ENCODE measurements around the gene H2BK1.

H2BK1 gene

DNA sequence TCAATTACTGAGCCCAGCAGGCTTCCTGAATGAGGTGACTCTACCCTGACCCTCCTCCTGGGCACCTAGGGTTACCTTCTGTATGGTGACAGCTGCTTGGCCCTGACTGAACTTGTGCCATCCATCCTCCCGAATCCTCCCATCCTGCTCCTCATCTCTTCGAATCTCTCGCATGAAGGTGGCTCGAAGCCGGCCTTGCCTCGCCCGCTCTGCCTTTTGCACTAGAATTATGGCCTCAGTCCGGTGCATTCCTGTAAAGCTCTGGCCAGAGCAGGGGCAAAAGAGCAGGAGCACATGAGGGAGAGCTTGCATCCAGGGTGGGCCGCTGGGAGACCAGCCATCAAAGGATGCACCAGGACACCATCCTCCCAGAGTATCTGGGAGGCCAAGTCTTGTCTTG is 7.5 kb downstream of the H2BK1 start:
- no peak for DNase-seq (ENCODE audit: low read depth)

DNA sequence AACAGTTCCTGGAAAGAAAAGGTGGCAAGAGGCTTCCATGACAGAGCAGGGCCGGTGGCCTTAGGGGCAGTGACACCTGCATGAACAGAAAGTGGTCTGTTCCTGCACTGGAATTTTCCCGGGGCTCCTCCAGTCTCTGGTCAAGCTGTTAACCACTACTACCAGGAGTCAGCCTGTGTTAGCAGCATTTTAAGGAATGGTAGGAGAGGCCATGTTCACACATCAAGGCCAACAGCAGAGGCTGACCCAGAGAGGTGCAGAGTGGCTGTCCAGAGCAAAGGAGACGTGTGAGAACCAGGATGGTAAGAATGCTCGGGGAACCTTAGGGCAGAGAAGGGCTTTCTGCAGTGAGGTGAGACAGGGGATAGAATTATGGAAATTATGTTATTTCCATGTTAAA is 8.5 kb downstream of the H2BK1 start:
- no peak for DNase-seq (ENCODE audit: low read depth)

DNA sequence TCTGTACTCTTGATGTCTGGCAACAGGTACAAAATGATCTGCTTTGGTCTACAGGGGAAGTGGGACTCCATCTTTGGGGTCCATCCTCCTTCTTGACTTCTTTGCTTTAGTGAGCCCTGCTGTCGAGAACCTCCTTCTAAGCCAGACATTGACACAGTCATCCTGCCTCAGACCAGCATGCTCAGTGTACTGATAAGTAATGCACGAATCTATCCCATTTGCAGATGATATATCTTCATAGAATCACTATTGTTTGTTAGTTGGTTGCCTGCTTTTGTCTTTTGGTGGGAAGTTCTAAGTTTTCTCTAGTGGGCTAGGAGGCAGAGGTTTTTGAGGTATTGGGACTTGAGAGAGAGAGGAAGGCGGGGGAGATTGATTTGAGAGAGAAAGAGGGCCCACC is 8.9 kb downstream of the H2BK1 start:
- no peak for DNase-seq (ENCODE audit: low read depth)

GRCh38 chr7:151198945-151199848 is 11.1 kb downstream of the H2BK1 start:
- no peak for DNase-seq (ENCODE audit: low read depth)

GRCh38 chr7:151197932-151198331 is 12.4 kb downstream of the H2BK1 start:
- DNase-seq (ENCODE audit: low read depth) = no peak

GRCh38 chr7:151195616-151196450 is 14.5 kb downstream of the H2BK1 start:
- DNase-seq (ENCODE audit: low read depth) = no peak

- no peak for DNase-seq (ENCODE audit: low read depth)
Measured at GRCh38 chr7:151194188-151194587, 16.1 kb downstream of the H2BK1 start.

- DNase-seq (ENCODE audit: low read depth) = no peak
Measured at GRCh38 chr7:151193203-151193978, 16.9 kb downstream of the H2BK1 start.

GRCh38 chr7:151192002-151192539 is 18.2 kb downstream of the H2BK1 start:
- no peak for DNase-seq (ENCODE audit: low read depth)

GRCh38 chr7:151191544-151191943 is 18.7 kb downstream of the H2BK1 start:
- DNase-seq (ENCODE audit: low read depth) = no peak

GRCh38 chr7:151189038-151189437 is 21.2 kb downstream of the H2BK1 start:
- DNase-seq (ENCODE audit: low read depth) = no peak

DNA sequence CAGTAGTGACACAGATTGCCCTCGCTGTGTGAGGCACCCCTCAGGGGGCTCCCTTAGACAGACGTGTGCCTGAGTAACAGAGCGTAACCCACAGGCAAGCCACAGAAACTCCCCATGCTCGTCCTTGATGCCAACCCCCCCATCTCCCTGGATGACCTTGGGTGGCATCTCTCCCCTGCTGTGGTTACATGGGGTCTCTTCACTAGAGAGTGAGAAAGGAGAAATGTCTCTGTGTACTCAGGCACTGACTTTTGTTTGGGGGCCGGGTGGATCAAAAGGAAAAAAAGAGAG is 22.1 kb downstream of the H2BK1 start:
- no peak for DNase-seq (ENCODE audit: low read depth)

GRCh38 chr7:151187409-151188251 is 22.7 kb downstream of the H2BK1 start:
- no peak for DNase-seq (ENCODE audit: low read depth)

- DNase-seq (ENCODE audit: low read depth) = no peak
Measured at GRCh38 chr7:151186640-151187408, 23.5 kb downstream of the H2BK1 start, which contains the start of gene ASB10. Gene ASB10 (minus strand): TSS chr7:151187250. CDS start chr7:151187130, 120 bp downstream.

DNA sequence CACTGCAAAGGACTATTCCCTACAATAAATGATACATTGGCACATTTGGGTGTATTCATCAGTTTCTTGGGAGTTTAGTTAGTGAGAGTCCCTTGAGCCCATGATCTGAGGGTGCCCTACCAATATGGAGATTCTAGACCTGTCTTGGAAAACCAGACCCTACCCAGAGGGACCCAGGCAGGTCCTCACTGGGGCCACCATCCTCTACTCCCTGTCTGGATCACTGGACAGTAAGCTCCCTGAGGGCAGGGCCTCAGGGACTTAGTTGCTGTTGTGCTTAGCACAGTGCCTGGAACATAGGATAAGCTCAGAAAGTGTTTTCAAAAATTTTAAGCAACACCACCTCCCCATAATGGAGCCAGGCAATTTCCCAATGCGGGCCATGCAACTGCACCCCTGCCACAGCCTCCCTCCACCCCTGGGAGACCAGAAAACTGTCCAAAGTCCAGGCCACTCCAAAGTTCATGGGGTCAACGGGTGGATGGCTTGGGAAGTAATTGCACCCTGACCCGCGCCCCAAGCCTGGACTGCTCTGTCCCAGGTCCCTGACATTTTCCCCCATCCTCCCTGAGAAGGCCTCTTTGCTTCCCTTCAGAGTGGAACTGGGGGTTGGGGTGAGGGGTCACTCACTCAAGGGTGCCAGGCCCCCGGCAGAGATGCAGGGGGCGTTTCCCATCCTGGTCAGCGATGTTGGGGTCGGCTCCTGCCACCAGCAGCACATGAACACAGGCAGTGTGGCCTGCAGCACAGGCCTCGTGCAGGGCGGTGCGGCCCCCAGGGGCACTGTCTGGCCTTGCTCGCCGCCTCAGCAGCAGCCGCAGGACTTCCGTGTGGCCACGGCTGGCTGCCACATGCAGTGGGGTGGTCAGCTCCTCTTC is 24.3 kb downstream of the H2BK1 start:
- DNase-seq (ENCODE audit: low read depth) = no peak

DNA sequence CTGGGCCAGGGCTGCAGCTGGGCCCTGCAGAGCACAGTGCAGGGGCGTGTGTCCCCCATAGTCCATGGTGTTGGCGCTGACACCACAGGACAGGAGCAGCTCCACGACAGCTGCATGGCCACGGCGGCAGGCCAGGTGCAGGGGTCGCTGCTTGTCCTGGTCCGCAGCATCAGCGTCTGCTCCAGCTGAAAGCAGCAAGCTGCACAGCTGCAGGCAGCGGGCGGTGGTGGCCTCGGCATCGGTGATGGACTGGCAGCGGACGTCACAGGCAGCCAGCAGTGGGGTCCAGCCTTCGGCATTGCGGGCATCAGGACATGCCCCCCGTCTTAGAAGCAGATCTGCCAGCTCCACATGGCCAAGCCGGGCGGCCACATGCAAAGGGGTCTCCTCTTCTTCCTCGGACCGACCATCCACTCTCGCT is 29.3 kb downstream of the H2BK1 start:
- no peak for DNase-seq (ENCODE audit: low read depth)

GRCh38 chr7:151179946-151180345 is 30.3 kb downstream of the H2BK1 start:
- no peak for DNase-seq (ENCODE audit: low read depth)

GRCh38 chr7:151179287-151179860 is 30.9 kb downstream of the H2BK1 start:
- DNase-seq (ENCODE audit: low read depth) = no peak

- DNase-seq (ENCODE audit: low read depth) = no peak
Measured at GRCh38 chr7:151178831-151179230, 31.5 kb downstream of the H2BK1 start.
